Muscle of leg (tissue), 11 donors: ENCODE data around the gene TMEM121B. TPM values are rescaled to one million over a fixed set of nuclear protein-coding genes. Genes with fewer than 3 reads are reported as not detected.

Experiments used
- DNase-seq: peaks from one replicate; pipeline ENCODE4 v3.0.0; 2013
- H3K27ac ChIP-seq: one replicate; pipeline ENCODE4 v1.5.1; 2013; ENCODE audit warnings: mild to moderate bottlenecking, low read length, control low read depth
- H3K27me3 ChIP-seq: one replicate; pipeline ENCODE4 v1.6.1; 2013; ENCODE audit warnings: low read length; ENCODE audit not compliant: control insufficient read depth, insufficient read depth
- H3K36me3 ChIP-seq: one replicate; pipeline ENCODE4 v1.6.1; 2013; ENCODE audit warnings: low read length; ENCODE audit not compliant: control insufficient read depth, insufficient read depth
- H3K4me1 ChIP-seq: one replicate; pipeline ENCODE4 v1.6.1; 2013; ENCODE audit warnings: low read length; ENCODE audit not compliant: control insufficient read depth, insufficient read depth
- H3K4me3 ChIP-seq: one replicate; pipeline ENCODE4 v1.5.1; 2013; ENCODE audit warnings: low read length, control low read depth
- H3K9me3 ChIP-seq: replicated peaks from 2 replicates; pipeline ENCODE4 v1.6.1; 2013; ENCODE audit warnings: low read depth, low read length; ENCODE audit not compliant: control insufficient read depth
- WGBS: methylation state at CpG from one replicate; pipeline ENCODE4 v1.1.5; 2013; ENCODE audit warnings: missing lambda C conversion rate; ENCODE audit not compliant: insufficient coverage; 5-methylcytosine and 5-hydroxymethylcytosine counted together
- polyA plus RNA-seq, 8 donors: library from polyadenylated mRNA; unstranded; fragments of 120-200 nt; gene quantifications; one replicate each; pipeline versions ENCODE4 v1.2.1 to v1.2.3, GENCODE V29; 2013; ENCODE audit warnings: inconsistent platforms in 1 of 8, low replicate concordance in 1 of 8; ENCODE audit not compliant: insufficient read length in 8 of 8, insufficient read depth in 1 of 8
- total RNA-seq: library from RNA; stranded (reverse); fragments of 120-200 nt; gene quantifications from one replicate; pipeline ENCODE4 v1.2.4, GENCODE V29; 2013

TMEM121B gene
- total and polyA plus RNA-seq, 9 donors: 1.2 to 5.8 (median 3.5) TPM

DNA sequence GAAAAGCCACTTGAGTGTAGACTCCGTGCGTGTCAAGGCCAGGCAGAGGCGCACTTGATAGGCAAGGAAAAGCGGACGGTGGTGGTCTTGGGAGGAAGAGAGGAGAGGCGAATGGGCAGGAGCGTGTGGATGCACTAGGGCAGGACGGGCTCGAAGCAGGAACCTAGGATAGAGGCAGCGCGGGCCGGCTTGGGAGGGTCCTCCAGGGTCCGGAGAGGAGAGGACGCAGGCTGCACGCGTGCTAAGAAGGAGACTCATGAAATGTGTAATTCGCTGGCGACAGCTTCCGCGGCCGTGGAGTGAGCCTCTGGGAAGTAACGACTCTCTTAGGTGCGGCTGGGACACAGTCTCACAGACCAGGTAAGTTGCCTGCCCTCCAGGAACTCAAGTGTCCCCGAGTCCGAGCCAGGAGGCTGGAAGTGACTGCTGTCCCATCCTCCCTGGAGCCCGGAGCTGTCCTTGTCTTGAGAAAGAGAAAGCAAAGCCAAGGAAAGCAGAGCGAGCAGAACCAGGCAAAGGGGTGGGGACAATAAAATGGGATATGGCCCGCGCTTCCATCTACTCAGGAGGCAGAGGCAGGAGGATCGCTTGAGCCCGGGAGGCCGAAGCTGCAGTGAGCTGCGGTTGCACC is 37.2 kb downstream of the TMEM121B start:
- no peaks in the 10 kb centered on the region for H3K36me3 ChIP-seq
- H3K27me3 ChIP-seq: peaks cover 24% of the 10 kb centered on the region
- no peak for DNase-seq
- WGBS: 78% methylated on average over 29 of the region's 33 CpGs
- H3K9me3 ChIP-seq: no peaks in the 10 kb centered on the region
- H3K27ac ChIP-seq: no peak overlapping the region
- peaks cover 8% of the 10 kb centered on the region for H3K4me1 ChIP-seq
- no peak overlapping the region for H3K4me3 ChIP-seq

GRCh38 chr22:17083255-17083654 is 37.9 kb downstream of the TMEM121B start:
- WGBS: 90% methylated on average over 2 of the region's 5 CpGs
- H3K36me3 ChIP-seq: no peaks in the 10 kb centered on the region
- H3K4me3 ChIP-seq: no peak overlapping the region
- H3K27me3 ChIP-seq: peaks cover 24% of the 10 kb centered on the region
- no peak for DNase-seq
- H3K9me3 ChIP-seq: no peaks in the 10 kb centered on the region
- H3K27ac ChIP-seq: no peak overlapping the region
- H3K4me1 ChIP-seq: peaks cover 8% of the 10 kb centered on the region

DNA sequence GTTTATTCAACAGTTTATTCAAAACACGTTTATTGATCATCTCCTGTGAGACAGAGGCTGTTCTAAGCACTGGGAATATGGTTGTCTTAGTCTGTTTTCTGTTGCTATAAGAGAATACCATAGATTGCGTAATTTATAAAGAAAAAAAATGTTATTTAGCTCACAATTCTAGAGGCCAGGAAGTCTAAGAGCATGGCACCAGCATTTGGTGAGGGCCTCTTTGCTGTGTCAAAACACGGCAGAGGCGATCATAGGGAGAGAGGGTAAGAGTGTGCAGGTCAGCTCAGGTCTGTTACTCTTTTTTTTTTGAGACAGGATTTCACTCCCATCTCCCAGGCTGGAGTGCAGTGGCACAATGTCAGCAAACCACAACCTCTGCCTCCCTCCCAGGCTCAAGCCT is 41.6 kb downstream of the TMEM121B start:
- no peaks in the 10 kb centered on the region for H3K9me3 ChIP-seq
- no peak for DNase-seq
- peaks cover 6% of the 10 kb centered on the region for H3K27me3 ChIP-seq
- no CpG with 5 or more reads among the region's 4 CpGs for WGBS
- no peak overlapping the region for H3K27ac ChIP-seq
- no peak overlapping the region for H3K4me3 ChIP-seq
- H3K36me3 ChIP-seq: no peaks in the 10 kb centered on the region
- H3K4me1 ChIP-seq: peaks cover 2% of the 10 kb centered on the region

DNA sequence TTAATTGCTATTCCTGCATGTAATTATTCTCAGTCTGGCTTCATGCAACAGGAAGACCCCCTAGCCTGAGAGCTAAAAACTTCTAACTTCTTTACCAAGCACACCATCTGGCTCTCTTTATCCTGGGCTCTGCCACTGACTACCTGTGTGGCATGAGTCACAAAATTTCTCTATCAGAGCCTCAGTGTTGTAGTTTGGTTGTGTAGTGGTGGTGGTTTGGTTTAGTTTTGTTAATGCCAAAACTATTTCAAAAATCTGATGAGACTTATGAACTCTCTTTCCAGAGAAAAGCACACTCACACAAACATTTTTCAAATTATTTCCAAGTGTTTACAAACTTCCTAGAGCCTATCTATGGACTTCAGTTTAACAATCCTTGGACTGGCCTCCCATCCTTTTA is 43.9 kb downstream of the TMEM121B start:
- no peaks in the 10 kb centered on the region for H3K27me3 ChIP-seq

DNA sequence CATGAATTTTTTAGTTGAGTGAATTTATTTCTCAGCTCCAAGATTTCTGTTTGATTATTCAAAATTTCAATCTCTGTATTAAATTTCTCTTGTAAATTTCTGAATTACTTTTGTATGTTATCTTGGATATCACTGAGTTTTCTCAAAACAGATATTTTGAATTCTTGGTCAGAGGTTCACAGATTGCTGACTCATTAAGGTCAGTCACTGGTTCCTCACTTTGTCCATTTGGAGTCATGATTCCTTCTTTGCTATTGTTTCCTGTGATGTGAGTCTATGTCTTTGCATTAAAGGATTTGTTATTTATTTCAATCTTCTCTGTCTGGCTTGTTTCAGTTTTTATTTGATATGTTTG is 46.5 kb downstream of the TMEM121B start:
- no peak for DNase-seq
- H3K9me3 ChIP-seq: no peaks in the 10 kb centered on the region
- no peaks in the 10 kb centered on the region for H3K4me1 ChIP-seq
- H3K27me3 ChIP-seq: no peaks in the 10 kb centered on the region
- no peaks in the 10 kb centered on the region for H3K36me3 ChIP-seq
- no peak overlapping the region for H3K27ac ChIP-seq
- no peak overlapping the region for H3K4me3 ChIP-seq

More for the DNA sequence above, 43.9 kb downstream of the TMEM121B start:
- Histone ChIP-seq H3K27ac (no peak overlapping the region), H3K9me3 (no peaks in the 10 kb centered on the region), H3K4me3 (no peak overlapping the region), H3K4me1 (no peaks in the 10 kb centered on the region), H3K36me3 (no peaks in the 10 kb centered on the region)
- no peak for DNase-seq

GRCh38 chr22:17072877-17073276 is 48.3 kb downstream of the TMEM121B start:
- no peak overlapping the region for H3K27ac ChIP-seq
- DNase-seq: no peak
- H3K36me3 ChIP-seq: no peaks in the 10 kb centered on the region
- no peaks in the 10 kb centered on the region for H3K27me3 ChIP-seq
- H3K9me3 ChIP-seq: no peaks in the 10 kb centered on the region
- no peak overlapping the region for H3K4me3 ChIP-seq
- H3K4me1 ChIP-seq: no peaks in the 10 kb centered on the region
- no CpG with 5 or more reads among the region's 1 CpG for WGBS

Other genes with a start within 250 kb of the TMEM121B start
- not detected for gene GAB4, start 113.1 kb downstream of the TMEM121B start, total RNA-seq
- gene GAB4, start 113.1 kb downstream of the TMEM121B start, polyA plus RNA-seq: not detected
- gene IL17RA, start 36.4 kb downstream of the TMEM121B start, total RNA-seq: 2.8 TPM
- 1 to 10 TPM; 3.8 to 7.5 (median 4.9) TPM for gene IL17RA, start 36.4 kb downstream of the TMEM121B start, polyA plus RNA-seq
- gene HDHD5, start 37.9 kb upstream of the TMEM121B start, total RNA-seq: 35.7 TPM
- gene HDHD5, start 37.9 kb upstream of the TMEM121B start, polyA plus RNA-seq: 10 to 100 TPM; 39.2 to 50.0 (median 46.3) TPM
- 7.4 TPM for gene ADA2, start 98.1 kb upstream of the TMEM121B start, total RNA-seq
- 10 to 100 TPM in 6 of 8 donors, 1 to 10 TPM in 2; 6.8 to 16.1 (median 12.6) TPM for gene ADA2, start 98.1 kb upstream of the TMEM121B start, polyA plus RNA-seq
- gene CECR2, start 248.1 kb upstream of the TMEM121B start, total RNA-seq: 10.3 TPM
- gene CECR2, start 248.1 kb upstream of the TMEM121B start, polyA plus RNA-seq: 10 to 100 TPM; 11.4 to 26.8 (median 17.5) TPM